ACHN (cell line): ENCODE measurements around the gene DCST1.

Experiments used
- DNase-seq: peaks from one replicate; pipeline ENCODE4 v3.0.0-alpha.2; 2015
- in situ Hi-C: cut with HindIII; loops from 2 replicates; pipeline ENCODE4 v1.10.0; 2017; ENCODE audit warnings: low sequenced_read_pairs, low pct_ligation_motif_present, low pct_unique_long_range_greater_than_20kb

Gene DCST1

GRCh38 chr1:155024315-155024714, 9.3 kb upstream of the DCST1 start:
- in situ Hi-C loops, result no loop called here
- DNase-seq, result no peak

GRCh38 chr1:155026154-155026553, 7.5 kb upstream of the DCST1 start:
- DNase-seq, result no peak
- in situ Hi-C loops, result no loop called here

DNA sequence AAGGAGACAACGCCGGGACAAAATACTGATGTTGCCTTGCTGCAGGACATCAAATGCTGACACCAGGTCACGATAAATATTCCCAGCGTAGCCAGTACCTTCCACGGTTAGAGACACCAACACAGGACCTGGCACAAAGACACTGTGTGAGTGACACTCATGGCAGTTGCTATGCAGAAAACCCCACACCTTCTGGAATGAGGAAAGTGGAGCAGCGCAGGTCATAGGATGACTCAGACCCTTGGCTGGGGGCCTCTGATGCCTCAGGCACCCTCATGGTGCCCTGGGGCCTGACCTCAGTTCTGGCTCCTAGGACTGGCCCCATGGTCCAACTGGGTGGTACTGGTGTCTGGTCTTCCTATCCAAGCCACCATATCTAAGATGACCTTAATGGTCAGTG, 7.0 kb upstream of the DCST1 start:
- peak; percentile 46 for DNase-seq
- in situ Hi-C loops, result no loop called here

DNA sequence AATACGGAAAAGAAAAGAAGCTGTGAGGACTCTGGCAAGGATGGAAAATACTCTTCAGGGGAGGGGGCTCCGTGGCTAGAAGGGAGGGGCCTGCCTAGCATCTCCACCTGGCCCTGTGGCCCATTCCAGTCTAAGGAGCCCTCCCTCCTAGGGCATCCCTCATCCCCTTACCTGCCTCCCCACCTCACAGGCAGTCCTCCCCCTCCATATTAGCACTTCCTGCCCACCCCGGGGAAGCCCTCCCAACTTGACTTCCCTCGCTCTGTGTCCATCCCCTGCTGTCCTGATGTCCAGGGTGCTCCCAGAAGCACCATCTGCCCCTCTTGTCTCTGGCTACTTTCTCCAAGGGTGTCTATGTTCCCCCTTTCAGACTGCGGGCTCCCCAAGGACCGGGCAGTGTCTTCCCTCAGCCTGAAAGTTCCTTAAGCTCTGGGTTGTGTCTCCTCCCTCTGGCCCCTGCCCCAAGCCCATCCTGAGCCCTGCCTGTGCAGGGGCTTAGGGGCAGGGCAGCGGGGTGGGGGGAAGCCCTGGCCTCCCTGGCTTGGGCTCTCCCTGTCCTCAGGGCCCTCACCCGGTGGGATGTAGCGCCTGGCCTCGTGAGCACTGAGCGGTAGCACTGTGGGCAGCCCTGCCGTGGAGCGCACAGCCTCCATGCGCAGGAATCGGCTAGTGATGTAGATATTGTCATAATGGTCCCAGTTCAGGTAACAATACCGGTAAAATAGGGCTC, 3.9 kb upstream of the DCST1 start:
- in situ Hi-C loops, result no loop called here
- DNase-seq, result no peak

DNA sequence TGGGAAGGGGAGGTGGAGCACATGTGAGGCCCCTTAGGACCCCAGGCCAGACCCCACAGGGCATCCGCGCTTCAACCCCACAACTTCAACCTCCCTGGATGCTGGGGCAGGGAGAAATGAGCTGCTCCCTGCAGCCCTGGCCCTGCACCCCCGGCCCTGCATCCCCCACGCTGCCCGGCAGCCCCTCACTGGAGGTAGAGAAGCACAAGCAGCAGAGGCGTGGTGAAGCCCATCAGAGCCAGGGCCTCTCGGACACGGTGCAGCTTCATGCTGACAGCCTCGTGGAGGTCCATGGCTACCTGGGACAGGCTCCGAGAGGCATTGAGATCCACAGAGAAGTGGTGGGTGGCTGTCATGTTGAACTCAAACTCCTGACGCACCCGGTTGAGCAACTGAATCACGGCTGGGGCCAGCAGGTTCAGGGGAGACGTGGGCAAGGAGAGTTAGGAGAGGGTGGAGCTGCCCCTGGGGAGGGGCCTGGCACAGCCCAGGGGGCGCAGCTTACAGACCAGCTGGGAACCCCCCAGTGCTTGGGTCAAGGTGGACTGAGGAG, 3.3 kb upstream of the DCST1 start:
- in situ Hi-C loops, result no loop called here

DNA sequence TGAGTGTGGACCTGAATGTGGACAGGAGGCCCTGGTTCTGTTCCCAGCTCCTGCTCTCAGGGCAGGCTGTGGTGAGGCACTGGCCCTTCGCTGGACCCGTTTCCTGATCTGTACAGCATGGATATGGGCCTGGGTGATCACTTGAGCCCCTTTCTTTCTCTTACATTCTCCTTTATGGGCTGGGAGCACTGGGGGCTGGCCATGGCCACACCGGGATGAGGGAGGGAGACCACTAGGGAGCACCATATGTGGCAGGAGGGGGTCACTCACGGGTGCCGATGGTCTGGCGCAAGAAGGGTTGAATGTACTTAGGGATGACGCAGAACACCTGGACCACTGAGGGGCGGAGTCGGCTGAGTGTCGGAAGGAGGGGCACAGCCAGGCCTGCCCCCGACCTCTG, 2.7 kb upstream of the DCST1 start:
- in situ Hi-C loops, result no loop called here
- DNase-seq, result no peak

More for the DNA sequence above, 3.3 kb upstream of the DCST1 start:
- DNase-seq, result no peak

GRCh38 chr1:155032886-155033285, 738 bp upstream of the DCST1 start:
- in situ Hi-C loops, result no loop called here
- no peak for DNase-seq

GRCh38 chr1:155034318-155035208, 939 bp downstream of the DCST1 start:
- in situ Hi-C loops, result no loop called here
- DNase-seq, result no peak

GRCh38 chr1:155035936-155036335, 2.3 kb downstream of the DCST1 start:
- in situ Hi-C loops, result no loop called here
- no peak for DNase-seq

DNA sequence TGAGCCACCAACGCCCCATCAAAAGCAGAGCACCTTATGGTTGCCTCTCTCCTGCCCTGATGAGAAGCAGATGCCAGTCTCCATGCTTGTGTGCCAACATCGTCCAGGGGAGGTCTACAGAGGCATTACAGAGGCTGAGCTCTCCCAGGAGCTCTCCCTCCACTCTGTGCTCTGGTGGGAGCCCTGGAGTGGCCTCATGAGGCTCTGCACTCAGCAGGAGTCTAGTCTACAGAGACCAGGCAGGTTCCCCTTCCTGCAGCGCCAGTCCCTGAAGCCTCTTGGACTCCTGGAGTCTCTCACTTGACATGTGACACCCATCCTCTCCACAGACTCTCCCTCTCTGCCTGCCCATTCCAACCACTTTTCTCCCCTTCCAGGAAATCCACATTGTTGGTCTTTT, 3.4 kb downstream of the DCST1 start:
- in situ Hi-C loops, result no loop called here
- no peak for DNase-seq

DNA sequence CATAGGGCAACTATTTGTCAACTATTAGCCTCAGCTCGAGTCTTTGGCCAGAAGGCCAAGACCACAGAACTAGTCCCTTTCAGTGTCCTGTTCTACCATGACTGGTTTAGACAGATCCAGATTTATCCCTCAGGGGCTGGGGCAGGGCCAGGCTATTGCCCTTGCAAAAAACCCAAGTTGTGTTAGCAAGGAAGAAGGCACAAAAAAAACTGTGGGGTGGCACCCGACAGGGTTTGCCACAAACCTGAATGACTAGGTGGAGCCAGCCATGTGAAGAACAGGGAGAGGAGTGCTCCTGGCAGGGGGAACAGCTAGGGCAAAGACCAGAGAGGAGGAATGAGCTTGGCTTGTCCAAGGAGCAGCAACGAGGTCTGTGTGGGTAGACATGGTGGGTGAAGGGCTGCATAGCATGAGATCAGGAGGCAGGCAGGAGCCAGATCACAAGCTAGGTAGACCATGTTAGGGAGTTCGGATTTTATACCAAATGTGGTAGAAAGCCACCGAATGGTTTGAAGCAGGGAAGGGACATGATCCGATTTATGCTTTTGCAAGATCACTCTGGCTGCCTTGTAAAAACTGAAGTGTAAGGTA, 4.3 kb downstream of the DCST1 start:
- in situ Hi-C loops, result no loop called here
- DNase-seq, result no peak

GRCh38 chr1:155038602-155039307, 5.1 kb downstream of the DCST1 start:
- in situ Hi-C loops, result no loop called here

DNA sequence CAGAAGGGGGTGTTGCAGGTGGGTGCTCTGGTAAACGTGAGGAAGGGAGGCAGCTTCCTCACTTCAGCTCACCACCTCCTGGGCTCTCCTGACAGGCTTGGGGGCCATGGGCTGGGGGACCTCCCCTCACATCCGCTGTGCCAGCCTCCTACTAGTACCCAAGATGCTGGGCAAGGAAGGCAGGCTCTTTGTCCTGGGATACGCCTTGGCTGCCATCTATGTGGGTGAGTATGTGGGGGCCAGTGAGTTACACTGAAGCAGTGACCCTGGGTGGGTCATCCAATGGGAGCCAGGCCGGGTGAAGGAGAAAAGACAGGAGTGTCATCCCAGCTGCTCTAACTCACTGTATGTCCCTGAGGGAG, 5.7 kb downstream of the DCST1 start:
- DNase-seq, result no peak
- in situ Hi-C loops, result no loop called here

More at GRCh38 chr1:155038602-155039307, 5.1 kb downstream of the DCST1 start:
- DNase-seq, result no peak

GRCh38 chr1:155040358-155041093, 6.9 kb downstream of the DCST1 start:
- in situ Hi-C loops, result no loop called here
- DNase-seq, result no peak

- DNase-seq, result no peak
- in situ Hi-C loops, result no loop called here
Observed at GRCh38 chr1:155042789-155043188, 9.2 kb downstream of the DCST1 start.

GRCh38 chr1:155043301-155043702, 9.7 kb downstream of the DCST1 start:
- DNase-seq, result no peak
- in situ Hi-C loops, result no loop called here

DNA sequence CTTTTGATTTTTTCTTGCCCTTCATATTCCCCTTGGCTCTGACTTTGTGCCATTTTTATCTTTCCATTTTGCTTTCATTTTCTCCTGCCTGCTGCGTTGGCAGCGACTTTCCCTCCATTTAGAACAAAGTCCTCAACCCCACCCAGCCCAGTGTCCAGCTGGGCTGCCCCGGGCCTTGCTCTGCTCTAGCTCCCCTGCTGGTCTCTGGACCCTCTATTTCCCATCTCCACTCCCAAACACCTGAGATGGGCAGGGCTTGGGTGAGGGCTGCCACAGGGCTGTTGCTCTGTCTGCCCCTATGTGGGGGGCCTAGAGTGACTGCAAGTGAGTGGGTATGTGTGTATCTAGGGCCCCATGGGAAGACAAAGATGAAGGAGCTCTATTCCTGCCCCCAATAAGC, 10.2 kb downstream of the DCST1 start:
- DNase-seq, result no peak
- in situ Hi-C loops, result no loop called here

DNA sequence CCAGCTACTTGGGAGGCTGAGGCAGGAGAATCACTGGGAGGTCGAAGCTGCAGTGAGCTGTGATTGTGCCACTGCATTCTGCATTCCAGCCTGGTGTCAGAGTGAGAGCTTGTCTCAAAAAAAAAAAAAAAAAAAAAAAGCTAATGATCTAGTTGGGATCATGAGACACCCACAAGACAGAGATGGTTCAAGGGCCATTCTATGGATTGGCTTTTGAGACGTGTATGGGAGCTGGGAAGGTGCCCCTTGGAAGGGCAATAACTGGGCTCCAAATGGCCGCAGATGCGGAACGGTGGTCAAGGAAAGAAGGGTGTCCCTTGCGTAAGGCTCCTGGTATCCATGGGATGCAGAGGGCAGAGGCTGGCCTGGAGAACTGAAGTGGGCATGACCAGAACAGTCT, 10.7 kb downstream of the DCST1 start:
- in situ Hi-C loops, result no loop called here
- DNase-seq, result no peak
